Measurements from ENCODE around the gene FTL.
"Not testable (repeated sequence)": the region's sequence is repeated elsewhere in the genome, so short reads cannot be mapped to it uniquely, and the experiment has no call there.

The FTL gene

GRCh38 chr19:48965040-48965805 is at the start of gene FTL:
FTL (plus strand) TSS chr19:48965309; CDS start chr19:48965508, 199 bp downstream.
- peak; percentile 95 for DNase-seq

GRCh38 chr19:48915757-48916156 is 49.4 kb upstream of the FTL start:
- DNase-seq: no peak

GRCh38 chr19:48918071-48918470 is 47.0 kb upstream of the FTL start:
- no peak for DNase-seq

GRCh38 chr19:48918801-48919247 is 46.3 kb upstream of the FTL start:
- DNase-seq: no peak

GRCh38 chr19:48919271-48919670 is 45.8 kb upstream of the FTL start:
- not testable (repeated sequence) for DNase-seq

GRCh38 chr19:48920949-48921348 is 44.2 kb upstream of the FTL start:
- DNase-seq: no peak

GRCh38 chr19:48921721-48922500 is 43.2 kb upstream of the FTL start:
- DNase-seq: no peak

GRCh38 chr19:48922548-48923490 is 42.3 kb upstream of the FTL start:
- no peak for DNase-seq

GRCh38 chr19:48925240-48925843 is 39.8 kb upstream of the FTL start:
- DNase-seq: peak; percentile 82

- not testable (repeated sequence) for DNase-seq
These were observed 39.2 kb upstream of the FTL start for GRCh38 chr19:48925890-48926289.

GRCh38 chr19:48926909-48927308 is 38.2 kb upstream of the FTL start:
- DNase-seq: peak; percentile 98

- DNase-seq: not testable (repeated sequence)
These were observed 37.4 kb upstream of the FTL start for GRCh38 chr19:48927692-48928091.

- peak; percentile 4 for DNase-seq
These were observed 36.7 kb upstream of the FTL start for GRCh38 chr19:48928164-48929025.

- DNase-seq: peak; percentile 23
These were observed 31.7 kb upstream of the FTL start, which contains the start of gene DHDH for GRCh38 chr19:48933382-48933932. DHDH (plus strand) TSS chr19:48933699; CDS start chr19:48933722, 23 bp downstream.

- DNase-seq: no peak
These were observed 30.3 kb upstream of the FTL start for GRCh38 chr19:48934837-48935236.

GRCh38 chr19:48935864-48936263 is 29.2 kb upstream of the FTL start:
- DNase-seq: no peak

- DNase-seq: no peak
These were observed 26.9 kb upstream of the FTL start for GRCh38 chr19:48938256-48938655.

GRCh38 chr19:48940902-48941301 is 24.2 kb upstream of the FTL start:
- DNase-seq: no peak

GRCh38 chr19:48943081-48943480 is 22.0 kb upstream of the FTL start:
- no peak for DNase-seq

- DNase-seq: no peak
These were observed 19.7 kb upstream of the FTL start for GRCh38 chr19:48945415-48945814.

GRCh38 chr19:48945817-48946216 is 19.3 kb upstream of the FTL start:
- no peak for DNase-seq

Measured in HCEC 1CT (cell line).